GM21390 (cell line): ENCODE results near the gene RTTN.

ENCODE experiments used
- ATAC-seq: cut with Tn5 transposase; IDR thresholded peaks from one replicate; pipeline ENCODE4 v1.9.1; 2021; ENCODE audit not compliant: unreplicated experiment

RTTN gene

GRCh38 chr18:70030728-70031127 is 174.8 kb downstream of the RTTN start:
- ATAC-seq, result no peak

- peak; percentile 41 for ATAC-seq
Measured at GRCh38 chr18:70029163-70029562, 176.3 kb downstream of the RTTN start.

- peak; percentile 77 for ATAC-seq
Measured at GRCh38 chr18:70028734-70029133, 176.8 kb downstream of the RTTN start.

GRCh38 chr18:70028084-70028483 is 177.4 kb downstream of the RTTN start:
- ATAC-seq, result peak; percentile 43

- no peak for ATAC-seq
Measured at GRCh38 chr18:70025580-70025979, 179.9 kb downstream of the RTTN start.

GRCh38 chr18:70024829-70025228 is 180.7 kb downstream of the RTTN start:
- no peak for ATAC-seq

DNA sequence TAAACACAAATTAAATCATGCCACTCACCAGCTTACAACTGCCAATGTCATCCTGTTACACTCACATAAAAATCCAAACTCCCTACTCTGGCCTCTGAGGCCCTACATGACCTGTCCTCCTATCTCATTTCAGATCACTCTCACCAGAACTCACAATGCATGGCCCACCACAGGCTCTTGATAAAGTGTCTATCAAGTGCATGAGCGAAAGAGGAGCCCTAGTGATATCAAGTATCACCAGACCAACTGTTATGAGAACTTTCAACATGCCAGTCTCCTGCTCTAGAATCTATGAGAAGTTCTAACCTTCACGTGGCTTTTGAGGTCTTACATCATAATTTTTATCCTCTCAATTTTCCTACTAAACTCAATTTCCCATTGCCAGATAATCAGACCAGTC is 181.4 kb downstream of the RTTN start:
- ATAC-seq, result no peak

DNA sequence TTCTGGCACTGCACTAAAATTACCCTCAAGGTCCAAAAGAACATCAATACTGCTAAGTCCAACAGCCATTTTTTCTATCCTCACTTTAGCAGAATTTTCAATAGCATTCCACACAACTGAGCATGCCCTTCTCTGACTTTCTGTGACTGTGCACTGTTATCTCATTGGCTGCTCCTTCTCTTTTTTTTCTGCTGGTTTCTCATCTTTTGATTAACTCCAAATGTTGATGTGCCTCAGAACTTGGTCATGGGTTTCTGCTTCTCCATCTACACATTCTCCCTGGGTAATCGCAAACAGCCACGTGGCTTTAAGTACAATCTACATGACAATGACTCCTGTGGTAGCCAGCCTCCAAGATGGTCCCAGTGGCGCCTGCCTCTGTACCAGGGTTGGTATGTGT is 182.9 kb downstream of the RTTN start:
- ATAC-seq, result no peak

DNA sequence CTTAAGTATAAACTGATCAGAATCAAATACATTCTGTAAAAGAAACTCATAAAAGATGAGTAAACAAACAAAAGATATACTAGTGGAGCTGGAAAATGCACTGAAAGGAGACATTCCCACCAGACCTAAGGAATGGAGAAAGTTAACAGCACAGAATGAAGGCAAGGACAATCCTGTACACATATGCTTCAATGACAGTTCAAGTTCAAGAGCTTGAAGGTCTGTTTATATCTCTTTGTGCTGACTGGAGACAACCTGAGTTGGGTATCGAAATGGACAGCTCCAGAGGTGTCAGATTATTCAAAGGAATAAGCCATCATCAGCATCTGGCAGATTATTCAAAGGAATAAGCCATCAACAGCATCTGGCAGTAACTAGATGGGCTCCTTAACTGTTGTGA is 184.0 kb downstream of the RTTN start:
- ATAC-seq, result no peak

GRCh38 chr18:70021043-70021442 is 184.4 kb downstream of the RTTN start:
- ATAC-seq, result no peak

DNA sequence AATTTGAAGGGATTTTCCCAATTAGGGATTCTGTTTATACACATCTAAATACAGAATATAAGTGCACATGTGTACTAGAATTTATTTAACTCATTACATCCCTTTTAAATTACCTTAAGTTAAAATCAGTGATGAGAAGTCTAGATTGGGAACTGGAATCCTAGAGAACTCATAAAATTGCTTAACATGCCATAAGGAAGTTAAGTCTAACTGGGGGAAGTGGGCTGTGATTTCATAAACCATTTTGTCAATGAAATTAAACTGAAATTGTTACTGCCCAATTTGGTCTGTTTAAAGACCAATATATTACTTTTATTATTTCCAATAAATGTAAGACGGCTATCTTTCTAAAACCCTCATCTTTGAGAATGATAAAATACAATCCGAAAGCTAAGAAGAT is 185.5 kb downstream of the RTTN start:
- no peak for ATAC-seq

- no peak for ATAC-seq
Measured at GRCh38 chr18:70019136-70019535, 186.4 kb downstream of the RTTN start.

GRCh38 chr18:70015127-70015526 is 190.4 kb downstream of the RTTN start:
- no peak for ATAC-seq

DNA sequence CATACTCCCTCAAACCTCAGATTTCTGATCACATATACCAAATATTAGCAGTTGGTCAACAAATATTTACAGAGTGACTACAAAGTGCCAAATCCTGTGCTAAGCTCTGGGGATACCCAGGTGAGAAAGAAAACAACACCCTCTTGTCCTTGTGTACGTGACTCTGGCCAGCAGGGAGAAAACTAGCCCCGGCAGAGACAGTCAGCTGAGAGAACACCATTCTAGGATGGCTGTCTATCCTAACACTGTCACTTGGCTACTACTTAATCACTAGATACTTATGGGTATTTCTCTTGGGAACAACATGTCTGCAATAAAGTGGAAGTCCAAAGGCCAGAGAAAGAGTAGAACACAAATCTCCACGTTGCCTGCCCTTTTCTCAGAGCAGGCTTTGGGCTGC is 199.9 kb downstream of the RTTN start:
- ATAC-seq, result no peak

DNA sequence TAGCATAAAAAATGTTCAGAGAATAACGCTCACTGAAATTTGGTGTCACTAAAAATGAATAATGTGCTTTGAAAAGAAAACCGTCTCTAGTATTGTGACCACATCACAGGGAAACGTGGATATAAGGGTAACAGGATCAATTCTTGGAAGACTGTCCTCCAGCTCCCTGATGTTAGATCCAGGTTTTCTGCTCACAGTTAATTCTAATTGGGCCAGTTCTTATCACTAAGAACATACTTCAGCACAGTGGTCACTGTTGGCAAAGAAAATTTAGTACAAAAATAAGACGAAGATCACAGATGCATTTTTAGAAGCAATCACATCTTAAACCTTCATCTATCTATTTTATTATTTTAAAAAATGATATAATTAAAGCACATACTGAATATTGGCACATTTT is 200.8 kb downstream of the RTTN start:
- ATAC-seq, result no peak

DNA sequence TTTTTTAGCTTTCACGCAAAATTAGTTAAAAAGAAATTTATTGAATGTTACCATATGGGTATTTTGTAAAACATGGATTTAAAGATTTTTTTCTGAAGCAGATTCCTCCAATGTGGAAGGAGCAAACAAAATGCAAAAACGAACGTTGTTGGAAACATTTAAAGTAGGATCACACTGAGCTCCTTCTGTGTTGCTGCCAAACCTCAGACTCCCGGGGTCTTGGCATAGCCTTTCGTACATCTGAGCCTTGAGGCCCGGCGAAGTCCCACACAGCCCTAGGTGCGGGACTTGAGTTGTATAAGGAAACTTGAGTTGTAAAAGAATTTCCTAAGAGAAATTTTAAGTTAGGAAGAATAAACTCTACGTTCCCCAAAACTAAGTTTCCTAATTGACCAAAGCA is 205.8 kb downstream of the RTTN start:
- no peak for ATAC-seq

GRCh38 chr18:69998523-69998987 is 206.9 kb downstream of the RTTN start:
- ATAC-seq, result no peak

DNA sequence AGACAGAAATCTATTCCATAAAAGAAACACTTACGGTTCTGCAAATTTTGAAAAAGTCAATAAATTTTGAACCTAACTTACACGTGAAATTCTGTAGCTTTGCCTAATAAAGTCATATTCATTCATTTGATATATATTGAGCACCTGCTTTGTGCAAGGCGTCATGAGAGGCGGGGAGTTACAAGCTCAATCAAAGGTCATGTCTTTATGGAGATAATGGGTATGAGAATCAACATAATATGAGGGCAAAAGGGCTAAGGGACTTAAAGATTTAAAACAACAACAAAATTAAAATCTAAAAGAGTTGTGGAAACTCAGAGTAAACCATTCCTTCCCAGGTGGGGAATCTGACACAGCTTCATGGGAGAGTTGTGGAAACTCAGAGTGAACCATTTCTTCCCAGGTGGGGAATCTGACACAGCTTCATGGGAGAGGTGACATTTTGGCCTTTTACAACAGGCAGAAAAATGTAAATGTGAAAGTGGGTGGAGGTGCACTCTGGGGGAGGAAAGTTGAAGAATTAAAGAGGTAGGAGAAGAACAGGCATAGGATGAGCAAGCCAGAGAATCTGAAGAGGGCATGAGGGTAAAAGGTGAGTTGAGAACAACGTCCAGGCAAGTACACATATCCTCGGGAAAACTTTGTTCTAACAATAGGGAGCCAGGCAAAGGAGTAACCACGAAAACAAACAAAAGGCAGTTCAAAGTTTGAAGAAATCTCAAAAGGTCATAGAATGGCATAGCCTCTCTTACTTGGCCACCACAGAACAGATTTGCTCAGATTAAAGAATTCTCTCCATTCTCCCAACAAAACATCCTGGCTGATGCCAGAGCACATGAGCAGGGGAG is 208.3 kb downstream of the RTTN start:
- no peak for ATAC-seq

DNA sequence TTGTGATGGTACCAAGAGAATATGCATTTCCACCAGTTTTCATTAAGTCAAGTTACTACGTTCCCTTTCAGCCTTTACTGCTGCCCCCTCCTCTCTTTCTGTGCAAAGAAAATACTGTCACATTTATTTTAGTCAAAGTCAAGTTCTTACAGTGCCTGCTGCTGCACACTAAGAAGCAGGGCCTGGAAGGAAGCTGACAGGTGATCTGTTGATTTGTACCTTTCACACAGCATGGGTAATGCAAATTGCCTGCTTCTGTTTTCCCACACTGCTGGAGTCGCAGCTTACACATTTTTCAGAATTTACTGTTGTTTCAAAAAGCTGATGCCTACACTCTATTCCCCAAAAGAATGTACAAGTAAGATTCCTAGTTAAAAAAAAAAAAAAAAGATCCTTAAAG is 209.1 kb downstream of the RTTN start:
- no peak for ATAC-seq

GRCh38 chr18:69995774-69996173 is 209.7 kb downstream of the RTTN start:
- ATAC-seq, result no peak

- ATAC-seq, result no peak
Measured at GRCh38 chr18:69992776-69993175, 212.7 kb downstream of the RTTN start.

DNA sequence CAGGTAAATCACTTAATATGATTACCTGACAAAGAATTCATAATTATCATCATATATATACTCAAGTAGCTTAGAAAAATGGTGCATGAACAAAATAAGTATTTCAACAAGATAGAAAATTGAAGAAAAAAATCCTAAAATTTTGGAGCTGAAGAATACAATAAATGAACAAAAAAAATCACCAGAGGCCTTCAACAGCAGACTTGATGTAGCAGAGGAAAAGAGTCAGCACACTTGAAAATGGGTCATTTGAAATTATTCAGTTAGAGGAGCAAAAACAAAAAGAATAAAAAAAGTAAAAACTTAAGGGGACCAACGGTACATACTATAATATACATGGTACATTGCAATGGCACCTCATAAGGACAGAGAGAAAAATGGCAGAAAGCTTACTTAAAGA is 217.6 kb downstream of the RTTN start:
- no peak for ATAC-seq

GRCh38 chr18:69985239-69985638 is 220.2 kb downstream of the RTTN start:
- no peak for ATAC-seq
